T47D (cell line): Measurements from ENCODE around the gene ETV2.
"Not testable (repeated sequence)": the region's sequence is repeated elsewhere in the genome, so short reads cannot be mapped to it uniquely, and the experiment has no call there.

Experiments
- DNase-seq, 2 experiments: peaks; one replicate each; pipeline versions ENCODE4 v3.0.0 to v3.0.0-alpha.2; 2011 to 2012; ENCODE audit warnings: low read depth in 1 of 2, low spot score in 1 of 2
- JUND ChIP-seq: IDR thresholded peaks from 2 replicates; pipeline ENCODE4 v1.6.1; 2012; ENCODE audit warnings: low read depth
- in situ Hi-C: cut with HindIII; loops from 2 replicates; pipeline ENCODE4 v1.10.0; 2016; ENCODE audit warnings: low sequenced_read_pairs, low pct_unique_long_range_greater_than_20kb

ETV2 gene

DNA sequence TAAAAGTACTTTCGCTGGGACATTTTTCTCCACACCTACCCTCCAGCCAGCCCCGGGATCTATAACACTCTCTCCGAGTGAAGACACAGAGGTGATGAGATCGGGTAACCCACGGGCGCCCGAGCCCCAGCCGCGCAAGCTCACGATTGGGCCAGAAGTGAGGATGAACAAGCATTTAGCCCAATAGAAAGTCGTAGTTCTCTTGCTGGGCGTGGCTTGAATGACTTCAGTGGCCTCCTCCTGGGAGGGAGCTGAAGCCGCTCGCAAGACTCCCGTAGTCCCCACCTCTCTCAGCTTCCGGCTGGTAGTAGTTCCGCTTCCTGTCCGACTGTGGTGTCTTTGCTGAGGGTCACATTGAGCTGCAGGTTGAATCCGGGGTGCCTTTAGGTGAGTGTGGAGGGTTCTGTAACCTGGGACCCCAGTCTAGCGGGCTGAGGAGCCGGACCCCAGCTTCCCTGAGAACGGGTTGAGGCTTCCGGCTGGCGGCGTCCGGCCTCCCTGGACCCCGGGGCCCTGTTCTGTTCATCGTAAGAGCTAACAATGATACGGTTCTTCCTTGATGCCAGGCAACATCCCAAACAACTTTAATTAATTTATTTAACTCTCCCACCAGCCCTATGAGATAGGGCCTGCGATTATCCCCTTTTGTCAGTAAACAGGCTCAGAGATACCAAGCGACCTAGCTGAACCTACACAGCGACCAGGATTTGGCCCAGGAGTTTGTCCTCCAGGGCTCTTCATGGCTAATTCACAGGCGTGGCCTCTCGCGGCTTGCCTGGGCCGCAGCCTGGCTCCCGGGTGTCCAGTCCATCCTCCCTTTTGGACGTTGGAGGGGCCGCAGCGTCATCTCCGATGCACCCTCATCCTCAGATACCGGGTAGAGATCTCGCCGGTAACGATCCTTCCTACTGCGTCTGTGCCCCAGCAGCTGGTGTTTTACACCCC is 6.7 kb downstream of the ETV2 start, which contains the start of gene COX6B1:
TSS of gene COX6B1 (plus strand) at position 307 of the 945 bp plus-strand sequence. CDS start 2,921 bp downstream, outside the sequence.
- peak; percentile 88 to 97 for DNase-seq
- in situ Hi-C loops, result no loop called here
- TF ChIP-seq JUND, result no peak

DNA sequence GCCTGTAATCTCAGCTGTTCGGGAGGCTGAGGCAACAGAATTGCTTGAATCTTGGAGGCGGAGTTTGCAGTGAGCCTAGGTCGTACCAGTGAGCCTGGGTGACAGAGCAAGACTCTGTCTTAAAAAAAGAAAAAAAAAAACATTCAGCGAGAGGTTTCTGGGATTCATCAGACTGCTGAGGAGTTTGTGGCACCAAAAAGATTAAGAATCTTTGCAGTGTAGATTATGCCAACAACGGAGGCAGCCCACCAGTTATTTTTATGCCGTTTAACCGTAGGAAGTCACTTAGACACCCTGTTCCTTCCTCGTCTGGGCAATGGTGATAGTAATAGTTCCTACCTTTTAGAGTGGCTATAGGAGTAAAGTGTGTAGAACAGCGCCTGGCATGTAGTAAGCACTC is 9.0 kb downstream of the ETV2 start:
- in situ Hi-C loops, result no loop called here
- TF ChIP-seq JUND, result no peak
- no peak for DNase-seq

DNA sequence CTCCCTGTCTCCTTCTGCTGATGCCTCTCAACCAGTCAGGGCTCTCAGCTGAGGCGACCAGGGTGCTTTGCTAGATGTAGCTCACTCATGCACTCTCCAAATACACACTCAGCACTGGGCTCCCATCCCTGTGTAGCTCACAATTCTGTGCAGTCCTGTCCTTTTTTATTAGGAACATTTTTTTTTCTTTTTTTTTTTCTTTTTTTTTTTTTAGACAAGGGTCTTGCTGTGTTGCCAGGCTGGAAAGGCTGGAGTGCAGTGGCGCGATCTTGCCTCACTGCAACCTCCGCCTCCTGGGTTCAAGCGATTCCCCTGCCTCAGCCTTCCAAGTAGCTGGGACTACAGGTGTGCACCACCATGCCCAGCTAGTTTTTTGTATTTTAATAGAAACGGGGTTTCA is 13.3 kb downstream of the ETV2 start:
- in situ Hi-C loops, DNase-seq: not testable (repeated sequence)

DNA sequence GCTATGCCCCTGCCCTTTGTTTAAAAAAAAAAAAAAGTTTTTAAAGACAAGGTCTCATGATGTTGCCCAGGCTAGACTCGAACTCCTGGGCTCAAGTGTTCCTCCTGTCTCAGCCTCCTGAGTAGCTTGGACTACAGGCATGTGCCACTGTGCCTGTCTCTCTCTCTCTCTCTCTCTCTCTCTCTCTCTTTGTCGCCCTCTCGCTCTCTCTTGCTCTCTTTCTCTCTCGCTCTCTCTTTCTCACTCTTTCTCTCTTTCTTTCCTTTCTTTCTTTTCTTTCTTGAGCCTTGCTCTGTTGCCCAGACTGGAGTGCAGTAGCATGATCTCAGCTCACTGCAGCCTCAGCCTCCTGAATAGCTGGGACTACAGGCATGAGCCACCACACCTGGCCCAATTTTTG is 14.1 kb downstream of the ETV2 start:
- DNase-seq, result no peak
- no peak for TF ChIP-seq JUND
- in situ Hi-C loops, result no loop called here

DNA sequence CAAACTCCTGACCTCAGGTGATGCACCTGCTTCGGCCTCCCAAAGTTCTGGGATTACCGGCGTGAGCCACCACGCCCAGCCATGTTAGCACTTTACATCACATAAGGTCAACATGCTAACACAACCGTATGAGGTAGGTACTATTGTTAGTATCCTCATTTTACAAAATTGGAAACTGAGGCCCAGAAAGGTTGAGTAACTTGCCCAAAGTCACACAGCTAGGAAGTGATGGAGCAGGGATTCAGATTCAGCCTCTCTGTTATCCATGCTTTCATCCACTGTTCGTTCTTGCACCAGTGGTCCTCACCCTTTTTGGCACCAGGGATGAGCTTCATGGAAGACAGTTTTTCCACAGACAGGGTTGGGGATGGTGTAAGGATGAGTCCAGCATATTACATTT is 15.2 kb downstream of the ETV2 start:
- TF ChIP-seq JUND, result no peak
- DNase-seq, result no peak
- in situ Hi-C loops, result no loop called here

DNA sequence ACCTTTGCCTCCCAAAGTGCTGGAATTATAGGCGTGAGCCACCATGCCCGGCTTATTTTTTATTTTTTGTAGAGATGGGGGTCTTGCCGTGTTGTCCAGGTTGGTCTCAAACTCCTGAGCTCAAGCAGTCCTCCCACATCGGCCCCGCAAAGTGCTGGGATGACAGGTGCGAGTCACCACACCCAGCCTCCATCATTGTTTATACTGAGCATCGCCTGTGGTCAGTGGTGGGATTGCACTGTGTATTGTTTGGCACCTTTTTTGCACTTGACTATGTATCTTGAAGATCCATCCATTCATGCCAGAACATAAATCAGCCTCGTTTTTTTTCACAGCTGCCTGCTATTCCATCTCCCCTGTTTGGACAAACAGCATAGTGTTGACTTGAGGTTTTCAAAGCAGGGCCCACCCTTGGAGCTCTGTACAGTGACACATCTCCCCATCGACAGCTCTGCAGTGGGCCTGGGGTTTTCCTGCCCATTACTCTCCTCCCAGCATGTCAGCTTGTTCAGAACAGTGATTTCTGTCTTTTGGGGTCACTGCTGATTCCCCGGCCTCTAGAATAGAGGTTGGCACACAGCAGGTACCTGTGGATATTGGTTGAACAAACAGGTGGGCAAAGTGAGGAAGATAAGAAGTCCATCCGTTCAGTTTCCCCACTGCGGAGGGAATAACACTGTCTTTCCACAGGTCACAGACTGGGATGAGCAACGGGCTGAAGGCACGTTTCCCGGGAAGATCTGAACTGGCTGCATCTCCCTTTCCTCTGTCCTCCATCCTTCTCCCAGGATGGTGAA is 16.6 kb downstream of the ETV2 start:
- in situ Hi-C loops, result no loop called here
- no peak for DNase-seq
- no peak for TF ChIP-seq JUND

DNA sequence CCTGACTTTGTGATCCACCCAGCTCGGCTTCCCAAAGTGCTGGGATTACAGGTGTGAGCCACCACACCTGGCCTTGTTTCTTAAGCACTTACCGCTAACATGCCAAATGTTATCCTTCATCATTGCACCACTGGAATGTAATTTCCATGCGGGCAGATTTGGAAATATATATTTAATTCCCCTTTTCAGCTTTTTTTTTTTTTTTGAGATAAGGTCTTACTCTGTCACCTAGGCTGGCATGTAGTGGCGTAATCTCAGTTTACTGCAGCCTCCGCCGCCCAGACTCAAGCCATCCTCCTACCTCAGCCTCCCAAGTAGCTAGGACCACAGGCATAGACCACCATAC is 20.4 kb downstream of the ETV2 start:
- TF ChIP-seq JUND, result no peak
- in situ Hi-C loops, result no loop called here
- no peak for DNase-seq

DNA sequence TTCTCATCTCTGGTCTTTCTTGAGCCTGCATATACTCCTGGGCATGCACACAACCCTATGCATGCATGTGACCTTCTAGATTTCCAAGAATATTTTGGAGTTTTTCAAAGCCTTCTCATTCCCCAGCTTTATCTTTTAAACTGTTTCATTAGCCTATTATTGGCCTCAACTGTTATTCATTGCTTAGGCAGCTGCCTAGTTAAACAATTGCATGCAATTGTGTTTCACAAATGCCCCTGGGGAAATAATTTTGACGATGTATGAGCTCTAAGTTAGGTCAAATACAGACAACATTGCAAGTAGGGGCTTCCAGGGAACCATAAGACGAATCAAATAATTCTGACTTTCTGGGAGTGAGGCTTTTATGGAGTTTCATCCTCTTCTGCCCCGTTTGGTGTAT is 22.4 kb downstream of the ETV2 start:
- TF ChIP-seq JUND, result no peak
- DNase-seq, result no peak
- in situ Hi-C loops, result no loop called here

DNA sequence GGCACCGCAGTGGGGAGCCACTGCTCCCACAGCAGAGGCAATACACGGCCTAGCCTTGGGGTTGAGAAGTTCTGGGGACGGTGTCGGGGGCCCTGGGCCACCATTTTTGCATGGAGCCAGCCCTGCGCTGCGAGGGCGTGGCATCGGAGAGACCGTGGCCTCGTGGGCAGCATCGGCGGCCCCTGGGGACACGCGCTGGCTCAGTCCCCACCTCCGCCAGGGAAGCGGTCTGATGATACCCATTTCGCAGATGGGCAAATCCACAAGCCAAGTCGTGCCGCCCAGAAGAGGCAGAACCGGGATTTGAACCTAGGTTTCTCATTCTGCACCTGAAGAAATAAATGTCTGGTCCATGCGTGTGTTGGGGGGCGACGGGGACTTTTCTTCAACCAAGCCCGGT is 23.6 kb downstream of the ETV2 start:
- no peak for TF ChIP-seq JUND
- no peak for DNase-seq
- in situ Hi-C loops, result no loop called here

DNA sequence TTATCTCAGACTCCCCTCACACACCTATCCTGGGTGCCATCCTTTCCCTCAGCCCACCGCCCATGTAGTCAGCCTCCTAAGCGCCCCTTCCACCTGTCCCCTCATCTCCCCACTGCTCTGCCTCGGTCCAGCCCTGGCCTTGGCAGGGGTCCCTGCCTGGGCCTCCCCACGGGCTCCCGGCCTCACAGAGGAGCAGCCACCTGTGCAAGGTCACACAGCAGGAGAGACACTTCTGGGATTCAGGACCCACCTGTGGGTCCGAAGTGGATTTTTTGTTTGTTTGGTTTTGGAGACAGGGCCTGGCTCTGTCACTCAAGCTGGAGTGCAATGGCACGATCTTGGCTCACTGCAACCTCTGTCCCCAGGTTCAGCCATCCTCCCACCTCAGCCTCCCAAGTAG is 24.1 kb downstream of the ETV2 start:
- no peak for DNase-seq
- in situ Hi-C loops, result no loop called here
- no peak for TF ChIP-seq JUND

DNA sequence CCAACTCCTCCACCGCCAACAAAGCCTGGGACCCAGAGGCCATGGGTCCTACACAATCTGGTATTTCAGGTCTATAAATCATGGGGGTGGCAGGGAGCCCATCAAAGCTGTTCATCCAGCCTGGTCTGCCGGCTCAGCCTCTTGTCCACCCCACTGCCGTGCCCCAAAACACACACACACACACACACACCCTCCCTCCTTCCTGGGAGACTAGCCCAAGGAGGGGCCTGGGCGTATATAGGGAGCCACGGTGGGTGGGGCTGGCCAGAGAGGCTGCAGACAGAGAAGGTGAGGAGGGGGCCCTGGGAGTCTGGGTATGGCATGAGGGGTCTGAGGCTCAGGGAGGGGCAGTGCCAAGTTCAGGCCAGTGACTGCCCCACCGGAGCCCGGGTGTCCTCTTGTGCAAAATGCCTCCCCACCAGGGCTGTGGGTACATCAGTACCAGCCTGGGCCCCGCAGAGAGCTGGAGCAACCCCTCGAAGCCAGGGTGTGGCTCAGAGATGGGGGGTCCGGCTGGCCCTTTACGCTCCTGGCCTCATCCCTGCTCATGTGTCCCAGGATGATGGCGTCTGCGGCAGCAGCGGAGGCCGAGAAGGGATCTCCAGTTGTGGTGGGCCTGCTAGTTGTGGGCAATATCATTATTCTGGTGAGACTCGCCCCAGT is 24.8 kb downstream of the ETV2 start, which contains the start of gene UPK1A:
TSS of gene UPK1A (plus strand) at position 267 of the 663 bp plus-strand sequence. CDS start at position 563, 296 bp downstream.
- in situ Hi-C loops, result no loop called here
- TF ChIP-seq JUND, result no peak

DNA sequence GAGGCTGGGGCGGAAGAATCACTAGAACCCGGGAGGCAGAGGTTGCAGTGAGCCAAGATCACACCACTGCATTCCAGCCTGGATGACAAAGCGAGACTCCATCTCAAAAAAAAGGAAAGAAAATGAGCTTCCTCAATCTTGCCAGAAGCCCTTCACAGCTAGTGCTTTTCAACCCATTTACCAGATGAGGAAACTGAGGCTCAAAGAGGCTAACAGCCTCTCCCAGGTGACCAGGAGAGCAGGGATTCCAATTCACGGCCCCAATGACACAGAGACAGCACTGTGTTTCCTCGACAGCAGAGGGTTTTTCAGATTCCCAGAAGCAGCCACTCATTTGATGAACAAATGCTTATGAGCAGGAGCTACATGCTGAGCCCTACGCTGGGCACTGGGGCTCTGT is 28.0 kb downstream of the ETV2 start:
- in situ Hi-C loops, result no loop called here
- DNase-seq, result no peak
- TF ChIP-seq JUND, result no peak

More for the DNA sequence above, 24.8 kb downstream of the ETV2 start, which contains the start of gene UPK1A:
- peak; percentile 21 to 78 for DNase-seq
